Neuronal stem cell (in vitro differentiated cells): ENCODE results near the gene PTGES3L.
"Not testable (repeated sequence)": the region's sequence is repeated elsewhere in the genome, so short reads cannot be mapped to it uniquely, and the experiment has no call there.

Source experiments
- DNase-seq: peaks from one replicate; pipeline ENCODE4 v3.0.0-alpha.2; 2013; ENCODE audit warnings: low spot score
- H2AFZ ChIP-seq: one replicate; pipeline ENCODE4 v1.6.1; 2013; ENCODE audit warnings: mild to moderate bottlenecking, low read length, inconsistent platforms
- H2AK5ac ChIP-seq: 2 replicates; pipeline ENCODE4 v1.6.1; 2013; ENCODE audit warnings: low read depth, mild to moderate bottlenecking, inconsistent platforms, low read length, moderate library complexity, mixed read lengths
- H2BK120ac ChIP-seq: 2 replicates; pipeline ENCODE4 v1.6.1; 2013; ENCODE audit warnings: low read depth, mild to moderate bottlenecking, inconsistent platforms, low read length, moderate library complexity, mixed read lengths
- H2BK12ac ChIP-seq: one replicate; pipeline ENCODE4 v1.6.1; 2013; ENCODE audit warnings: low read length, inconsistent platforms
- H2BK15ac ChIP-seq: 2 replicates; pipeline ENCODE4 v1.6.1; 2013; ENCODE audit warnings: mild to moderate bottlenecking, low read length, inconsistent platforms, mixed read lengths
- H2BK5ac ChIP-seq: one replicate; pipeline ENCODE4 v1.6.1; 2013; ENCODE audit warnings: inconsistent platforms, mild to moderate bottlenecking, low read length, moderate library complexity
- H3K14ac ChIP-seq: one replicate; pipeline ENCODE4 v1.6.1; 2013; ENCODE audit warnings: low read length, inconsistent platforms
- H3K18ac ChIP-seq: 2 replicates; pipeline ENCODE4 v1.6.1; 2013; ENCODE audit warnings: low read length, inconsistent platforms
- H3K23ac ChIP-seq: 2 replicates; pipeline ENCODE4 v1.6.1; 2013; ENCODE audit warnings: low read depth, mild to moderate bottlenecking, mixed read lengths, low read length, inconsistent platforms; ENCODE audit not compliant: poor library complexity
- H3K27ac ChIP-seq: replicated peaks from 3 replicates; pipeline ENCODE4 v1.5.1; 2013; ENCODE audit warnings: low read length, inconsistent platforms
- H3K27me3 ChIP-seq, 3 experiments: 2 replicates each; pipeline ENCODE4 v1.6.1; 2013; ENCODE audit warnings: low read length in 3 of 3, mild to moderate bottlenecking in 2 of 3, inconsistent platforms in 1 of 3, low read depth in 1 of 3, mixed read lengths in 1 of 3, moderate library complexity in 1 of 3; ENCODE audit not compliant: control insufficient read depth in 3 of 3, insufficient read depth in 3 of 3
- H3K36me3 ChIP-seq, 2 donors: replicated peaks in 1 of 2; 2 replicates each; pipeline ENCODE4 v1.6.1; 2013; ENCODE audit warnings: low read length in 2 of 2; ENCODE audit not compliant: control insufficient read depth in 2 of 2, insufficient read depth in 2 of 2
- H3K4ac ChIP-seq: 2 replicates; pipeline ENCODE4 v1.6.1; 2013; ENCODE audit warnings: inconsistent platforms, mild to moderate bottlenecking, low read length, moderate library complexity
- H3K4me1 ChIP-seq, 2 donors: 1 replicate in 1 of 2; 2 replicates in 1 of 2; pipeline ENCODE4 v1.6.1; 2013; ENCODE audit warnings: low read length in 2 of 2, low read depth in 1 of 2; ENCODE audit not compliant: control insufficient read depth in 2 of 2, insufficient read depth in 1 of 2
- H3K4me2 ChIP-seq: one replicate; pipeline ENCODE4 v1.6.1; 2013; ENCODE audit warnings: mild to moderate bottlenecking, low read length, inconsistent platforms; ENCODE audit not compliant: insufficient read depth, poor library complexity, severe bottlenecking
- H3K4me3 ChIP-seq, 2 donors: 2 replicates each; pipeline ENCODE4 v1.5.1; 2013; ENCODE audit warnings: low read length in 2 of 2, mild to moderate bottlenecking in 2 of 2, inconsistent platforms in 1 of 2, moderate library complexity in 1 of 2
- H3K79me1 ChIP-seq: one replicate; pipeline ENCODE4 v1.6.1; 2013; ENCODE audit warnings: low read depth, mild to moderate bottlenecking, inconsistent platforms, low read length, moderate library complexity
- H3K9ac ChIP-seq: one replicate; pipeline ENCODE4 v1.6.1; 2013; ENCODE audit warnings: mild to moderate bottlenecking, low read depth, low read length, inconsistent platforms; ENCODE audit not compliant: poor library complexity
- H3K9me3 ChIP-seq, 2 donors: replicated peaks in 1 of 2; 2 replicates each; pipeline versions ENCODE3 to v1.6.1; 2013; ENCODE audit warnings: low read length in 2 of 2, mild to moderate bottlenecking in 2 of 2, inconsistent platforms in 1 of 2, low read depth in 1 of 2, mixed read lengths in 1 of 2, moderate library complexity in 1 of 2; ENCODE audit not compliant: control insufficient read depth in 2 of 2, insufficient read depth in 1 of 2
- H4K8ac ChIP-seq: one replicate; pipeline ENCODE4 v1.6.1; 2013; ENCODE audit warnings: low read depth, mild to moderate bottlenecking, inconsistent platforms, low read length, moderate library complexity
- H4K91ac ChIP-seq: one replicate; pipeline ENCODE4 v1.6.1; 2013; ENCODE audit warnings: low read length, low read depth, mild to moderate bottlenecking, inconsistent platforms; ENCODE audit not compliant: poor library complexity
- WGBS, 2 donors: extraction: QIAGEN DNeasy Blood & Tissue Kit; methylation state at CpG; one replicate each; pipeline ENCODE4 v1.1.7; 2013; ENCODE audit warnings: missing lambda C conversion rate in 2 of 2, mixed read lengths in 1 of 2; ENCODE audit not compliant: insufficient read length in 2 of 2, insufficient replicate concordance in 1 of 2; ENCODE audit errors: extremely low coverage in 2 of 2; 5-methylcytosine and 5-hydroxymethylcytosine counted together

The PTGES3L gene

DNA sequence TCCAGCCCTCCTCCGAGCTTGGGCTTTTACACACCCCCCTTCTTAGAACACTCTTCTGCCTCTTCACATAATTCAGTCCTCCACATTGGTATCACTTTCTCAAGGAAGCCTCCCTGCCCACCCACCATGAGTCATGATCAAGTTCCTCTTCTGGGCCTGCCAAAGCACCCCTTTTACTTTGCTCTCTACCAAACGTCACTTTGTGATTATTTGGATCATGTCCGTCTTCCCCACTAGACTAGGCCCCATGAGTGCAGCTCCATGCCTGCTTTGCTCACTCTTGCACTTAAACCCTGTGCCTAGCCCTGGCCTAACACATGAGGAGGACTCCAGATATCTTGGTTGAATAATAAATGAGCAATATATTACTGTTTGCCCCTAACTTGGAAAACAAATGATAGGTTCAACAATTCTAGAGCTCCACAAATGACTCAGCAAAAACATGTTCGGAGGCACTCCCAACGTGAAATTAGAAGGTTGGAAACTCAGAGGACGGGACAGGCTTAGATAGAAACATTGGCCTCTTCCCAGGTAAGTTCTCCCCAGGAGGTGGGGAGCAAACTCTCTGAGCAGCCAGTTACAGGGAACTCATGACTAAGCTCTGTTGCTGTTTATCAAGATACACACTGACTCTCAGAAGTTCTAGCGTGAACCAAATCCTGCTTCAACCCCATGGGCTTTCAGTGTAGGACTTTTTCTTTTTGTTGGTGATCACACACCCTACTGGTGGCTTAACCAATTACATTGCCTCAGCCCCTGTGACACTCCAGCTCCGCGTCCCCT is 51.0 kb downstream of the PTGES3L start:
- no peaks in the 10 kb centered on the region for H3K9me3 ChIP-seq
- H3K36me3 ChIP-seq: no peaks in the 10 kb centered on the region
- no peaks in the 10 kb centered on the region for H3K79me1 ChIP-seq
- no peak overlapping the region for H3K18ac ChIP-seq
- H3K14ac ChIP-seq: no peak overlapping the region
- no peak overlapping the region for H3K27ac ChIP-seq
- H3K4me3 ChIP-seq: no peak overlapping the region
- no peak overlapping the region for H2BK12ac ChIP-seq
- H2BK5ac ChIP-seq: no peak overlapping the region
- peaks cover 0 to 26% (median 0%) of the 10 kb centered on the region in 3 experiments for H3K27me3 ChIP-seq
- H3K4me1 ChIP-seq: peaks cover 2% of the 10 kb centered on the region in 2 donors
- no peak overlapping the region for H3K4ac ChIP-seq
- H4K91ac ChIP-seq: no peak overlapping the region
- no peak overlapping the region for H3K9ac ChIP-seq
- H2BK15ac ChIP-seq: no peak overlapping the region
- no peak overlapping the region for H3K4me2 ChIP-seq
- no peak for DNase-seq
- peak overlapping the region; percentile 66 for H2AFZ ChIP-seq
- H4K8ac ChIP-seq: no peak overlapping the region
- H3K23ac ChIP-seq: no peak overlapping the region
- no CpG with 5 or more reads among the region's 9 CpGs for WGBS, 2 donors
- no peak overlapping the region for H2BK120ac ChIP-seq
- no peak overlapping the region for H2AK5ac ChIP-seq

- H2AFZ ChIP-seq: no peak overlapping the region
- H3K4ac ChIP-seq: no peak overlapping the region
- no peak overlapping the region for H2BK15ac ChIP-seq
- H3K27ac ChIP-seq: no peak overlapping the region
- H4K8ac ChIP-seq: no peak overlapping the region
- H3K9ac ChIP-seq: no peak overlapping the region
- H2BK12ac ChIP-seq: no peak overlapping the region
- no peak overlapping the region for H3K14ac ChIP-seq
- no CpG with 5 or more reads among the region's 5 CpGs for WGBS, 2 donors
- no peak overlapping the region for H3K18ac ChIP-seq
- peaks cover 2 to 3% of the 10 kb centered on the region in 2 donors for H3K4me1 ChIP-seq
- no peaks in the 10 kb centered on the region for H3K9me3 ChIP-seq
- H3K23ac ChIP-seq: no peak overlapping the region
- H3K4me2 ChIP-seq: no peak overlapping the region
- H3K79me1 ChIP-seq: no peaks in the 10 kb centered on the region
- H3K36me3 ChIP-seq: no peaks in the 10 kb centered on the region
- H2BK120ac ChIP-seq: no peak overlapping the region
- peaks cover 0 to 53% (median 0%) of the 10 kb centered on the region in 3 experiments for H3K27me3 ChIP-seq
- H4K91ac ChIP-seq: no peak overlapping the region
- H2AK5ac ChIP-seq: no peak overlapping the region
- DNase-seq: no peak
- no peak overlapping the region for H2BK5ac ChIP-seq
- H3K4me3 ChIP-seq: no peak overlapping the region
Measured at GRCh38 chr17:42924891-42925290, 55.0 kb downstream of the PTGES3L start.

GRCh38 chr17:42923472-42923871 is 56.4 kb downstream of the PTGES3L start:
- H2AFZ ChIP-seq, H3K18ac ChIP-seq, DNase-seq, H4K91ac ChIP-seq, H2BK120ac ChIP-seq, H2AK5ac ChIP-seq, H2BK12ac ChIP-seq, H4K8ac ChIP-seq, H3K36me3 ChIP-seq, H3K23ac ChIP-seq, H3K4me1 ChIP-seq, H3K4me2 ChIP-seq, H3K79me1 ChIP-seq, H3K14ac ChIP-seq, H2BK15ac ChIP-seq, H3K27ac ChIP-seq, H3K9ac ChIP-seq, H3K4ac ChIP-seq, H2BK5ac ChIP-seq, H3K9me3 ChIP-seq, H3K4me3 ChIP-seq: not testable (repeated sequence)
- WGBS, 2 donors: no CpG with 5 or more reads among the region's 7 CpGs
- H3K27me3 ChIP-seq: peaks cover 0 to 61% (median 0%) of the 10 kb centered on the region in 3 experiments

- Histone ChIP-seq H2BK15ac (no peak overlapping the region), H3K27ac (no peak overlapping the region), H2AK5ac (no peak overlapping the region), H2BK12ac (no peak overlapping the region), H2BK120ac (no peak overlapping the region), H4K8ac (no peak overlapping the region), H3K27me3 (peaks cover 0 to 60% (median 0%) of the 10 kb centered on the region in 3 experiments), H3K14ac (no peak overlapping the region), H3K18ac (no peak overlapping the region), H3K36me3 (no peaks in the 10 kb centered on the region), H3K9me3 (no peaks in the 10 kb centered on the region), H3K4me2 (no peak overlapping the region), H3K4me1 (peaks cover 2% of the 10 kb centered on the region in 2 donors), H4K91ac (no peak overlapping the region), H3K9ac (no peak overlapping the region), H3K4me3 (no peak overlapping the region), H3K23ac (no peak overlapping the region), H3K79me1 (no peaks in the 10 kb centered on the region), H3K4ac (no peak overlapping the region), H2BK5ac (no peak overlapping the region), H2AFZ (no peak overlapping the region)
- WGBS, 2 donors: no CpG with 5 or more reads among the region's 7 CpGs
- DNase-seq: no peak
Measured at GRCh38 chr17:42922294-42922693, 57.6 kb downstream of the PTGES3L start.
